Measurements from ENCODE around the gene ZEB1.
"Not testable (repeated sequence)": the region's sequence is repeated elsewhere in the genome, so short reads cannot be mapped to it uniquely, and the experiment has no call there.

ZEB1 gene

DNA sequence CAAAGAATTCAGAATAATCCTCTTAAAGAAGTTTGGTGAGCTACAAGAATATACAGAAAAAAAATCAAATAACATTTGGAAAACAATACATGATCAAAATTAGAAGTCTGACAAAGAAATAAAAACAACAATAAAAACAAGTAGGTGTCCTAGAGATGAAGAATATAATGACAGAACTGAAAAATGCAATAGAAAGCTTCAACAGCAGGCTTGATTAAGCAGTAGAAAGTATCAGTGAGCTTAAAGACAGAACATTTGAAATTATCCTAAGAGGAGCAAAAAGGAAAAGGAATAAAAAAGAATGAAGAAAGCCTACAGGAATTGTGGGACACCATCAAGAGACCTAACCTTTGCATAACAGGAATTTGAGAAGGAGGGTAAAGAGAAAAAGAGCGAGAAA is 238.8 kb downstream of the ZEB1 start:
- no peak overlapping the region for H3K27ac ChIP-seq
- DNase-seq (ENCODE audit: low read depth, low spot score), result no peak

DNA sequence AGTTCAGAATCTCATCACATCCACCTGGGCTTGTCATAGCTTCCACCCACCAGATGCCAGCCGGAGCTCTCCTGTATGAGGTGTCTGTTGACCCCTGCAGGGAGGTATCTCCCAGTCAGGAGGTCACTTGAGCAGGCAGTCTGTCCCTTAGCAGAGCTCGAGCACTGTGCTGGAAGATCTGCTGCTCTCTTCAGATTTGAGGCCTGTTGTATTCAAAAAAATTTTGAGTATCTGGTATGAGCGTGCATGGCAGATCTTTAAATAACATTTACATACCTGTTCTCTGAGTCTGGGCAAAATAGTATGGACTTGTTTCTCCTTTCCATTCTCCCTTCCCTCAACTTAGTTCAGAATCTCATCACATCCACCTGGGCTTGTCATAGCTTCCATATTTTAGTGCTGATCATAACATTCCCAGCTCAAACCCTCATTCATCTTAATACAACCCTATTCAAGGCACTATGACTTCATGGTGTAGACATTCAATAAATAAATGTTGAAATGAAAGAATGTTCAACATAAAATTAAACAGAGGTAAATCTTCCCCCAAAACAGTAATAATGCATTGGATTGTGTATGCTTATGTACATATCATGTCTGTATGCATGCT is 249.3 kb downstream of the ZEB1 start:
- H3K27ac ChIP-seq; DNase-seq (ENCODE audit: low read depth, low spot score): not testable (repeated sequence)

DNA sequence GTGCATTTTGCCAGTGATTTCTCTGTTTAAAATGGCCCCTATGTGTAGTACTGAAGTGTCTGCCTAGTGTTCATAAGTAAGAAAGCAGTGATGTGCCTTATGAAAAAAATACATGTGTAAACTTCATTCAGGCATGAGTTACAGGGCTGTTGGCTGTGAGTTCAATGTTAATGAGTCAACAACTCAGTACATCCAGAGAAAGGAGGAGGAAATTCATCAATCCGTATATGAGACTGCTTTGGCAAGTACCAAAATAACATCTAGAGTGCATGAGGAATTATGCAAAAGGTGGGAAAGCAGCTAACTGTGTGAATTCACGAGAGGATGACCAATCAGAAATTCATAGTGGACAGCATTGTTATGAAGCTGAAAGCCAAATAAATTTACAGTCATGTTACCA is 255.6 kb downstream of the ZEB1 start:
- DNase-seq (ENCODE audit: low read depth, low spot score), result no peak
- H3K27ac ChIP-seq, result no peak overlapping the region

DNA sequence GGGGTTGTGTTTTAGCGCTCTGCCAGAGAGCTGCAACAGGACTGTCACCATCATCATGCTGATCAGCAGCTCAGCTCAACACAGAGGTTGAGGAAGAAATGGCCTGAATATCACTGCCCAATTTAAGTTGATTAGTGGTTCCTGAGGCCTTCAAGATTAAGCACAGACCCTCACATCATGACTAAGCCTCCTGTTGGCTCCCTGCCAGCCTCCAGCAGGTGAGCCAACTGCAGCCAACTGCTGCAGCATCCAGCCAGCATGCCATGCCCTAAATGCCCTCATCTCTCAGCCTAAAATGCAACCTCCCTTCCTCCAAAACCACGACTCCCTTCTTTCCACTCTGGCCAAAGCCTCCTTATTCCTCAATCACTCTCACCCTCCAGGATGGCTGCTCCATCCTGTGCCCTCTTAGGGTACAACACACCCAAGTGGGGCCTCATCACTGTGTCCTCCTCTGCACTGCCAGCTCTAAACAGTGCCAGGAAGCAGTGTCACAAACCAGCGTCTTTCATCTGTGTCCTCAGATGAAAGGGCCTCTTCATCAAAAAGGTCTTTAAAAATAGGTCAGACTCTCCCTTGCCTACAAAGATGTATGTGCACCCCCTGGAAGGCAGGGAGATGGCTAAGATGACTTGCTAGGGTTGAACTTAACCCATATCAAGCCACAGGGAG is 259.3 kb downstream of the ZEB1 start:
- DNase-seq (ENCODE audit: low read depth, low spot score), result no peak

DNA sequence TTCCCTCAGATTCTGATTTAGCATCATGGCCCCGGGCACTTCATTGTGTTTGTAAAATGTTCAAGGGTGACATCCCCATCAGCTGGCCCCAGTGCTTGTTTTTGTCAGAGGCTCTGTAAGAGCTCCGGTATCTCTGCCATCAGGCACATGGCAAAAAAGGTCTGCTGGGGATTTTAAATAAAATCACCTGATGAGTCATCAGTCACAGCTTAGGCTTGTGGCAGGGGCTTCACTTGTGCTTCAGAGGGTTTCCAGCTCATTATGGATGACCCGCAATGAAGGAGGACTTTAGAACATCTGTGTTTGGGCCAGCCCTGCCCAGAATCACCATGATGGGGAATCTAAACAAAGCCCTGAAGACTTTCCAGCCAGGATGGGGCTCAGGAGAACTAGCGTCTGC is 259.9 kb downstream of the ZEB1 start:
- no peak for DNase-seq (ENCODE audit: low read depth, low spot score)
- H3K27ac ChIP-seq, result no peak overlapping the region

More for the DNA sequence above, 259.3 kb downstream of the ZEB1 start:
- H3K27ac ChIP-seq, result no peak overlapping the region

Measured in epithelial cell of prostate (primary cell).